ENCODE results near the gene ZSCAN31. TPM values are rescaled to one million over a fixed set of nuclear protein-coding genes. Genes with fewer than 3 reads are reported as not detected.
A peak's percentile ranks its signal among the peaks of the same experiment; 100 is the strongest.

ZSCAN31 gene
- total and polyA plus RNA-seq, 9 of the 15 experiments (the other 6 are each of a cell fraction or from before 2014, with no cell fraction given) = 3.9 to 12.1 (median 7.0) TPM

DNA sequence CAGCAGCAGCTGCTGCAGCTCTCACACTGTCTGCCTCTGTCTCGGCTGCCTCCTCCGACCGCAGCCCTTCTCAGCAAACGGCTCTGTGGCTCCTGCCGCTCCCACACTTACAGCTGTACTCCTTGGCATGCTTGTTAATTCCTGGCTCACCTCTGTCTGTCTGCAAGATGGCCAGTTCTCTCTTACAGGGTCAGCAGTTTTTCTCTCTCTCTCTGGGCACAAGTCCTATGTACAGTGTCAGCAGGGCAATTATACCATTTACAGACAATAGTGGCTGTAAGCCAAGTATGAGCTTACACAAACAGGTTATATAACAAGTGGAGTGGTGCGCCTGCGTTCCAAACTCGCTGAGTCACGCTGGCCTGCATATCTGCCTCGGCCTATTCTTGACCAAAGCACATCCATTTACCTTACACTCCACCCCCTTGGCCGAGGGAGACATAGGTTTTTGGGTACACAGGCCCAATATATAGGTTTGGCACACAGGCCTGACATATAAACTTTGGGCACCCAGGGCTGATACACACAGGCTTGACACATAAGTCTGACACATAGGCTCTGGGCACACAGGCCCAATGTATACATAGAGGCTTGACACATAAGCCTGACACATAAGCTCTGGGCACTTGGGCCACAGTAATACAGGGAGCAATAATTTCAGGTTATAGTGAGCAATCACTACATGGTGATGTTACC is 18.2 kb upstream of the ZSCAN31 start (continued):
- TF ChIP-seq, protein P1, sequence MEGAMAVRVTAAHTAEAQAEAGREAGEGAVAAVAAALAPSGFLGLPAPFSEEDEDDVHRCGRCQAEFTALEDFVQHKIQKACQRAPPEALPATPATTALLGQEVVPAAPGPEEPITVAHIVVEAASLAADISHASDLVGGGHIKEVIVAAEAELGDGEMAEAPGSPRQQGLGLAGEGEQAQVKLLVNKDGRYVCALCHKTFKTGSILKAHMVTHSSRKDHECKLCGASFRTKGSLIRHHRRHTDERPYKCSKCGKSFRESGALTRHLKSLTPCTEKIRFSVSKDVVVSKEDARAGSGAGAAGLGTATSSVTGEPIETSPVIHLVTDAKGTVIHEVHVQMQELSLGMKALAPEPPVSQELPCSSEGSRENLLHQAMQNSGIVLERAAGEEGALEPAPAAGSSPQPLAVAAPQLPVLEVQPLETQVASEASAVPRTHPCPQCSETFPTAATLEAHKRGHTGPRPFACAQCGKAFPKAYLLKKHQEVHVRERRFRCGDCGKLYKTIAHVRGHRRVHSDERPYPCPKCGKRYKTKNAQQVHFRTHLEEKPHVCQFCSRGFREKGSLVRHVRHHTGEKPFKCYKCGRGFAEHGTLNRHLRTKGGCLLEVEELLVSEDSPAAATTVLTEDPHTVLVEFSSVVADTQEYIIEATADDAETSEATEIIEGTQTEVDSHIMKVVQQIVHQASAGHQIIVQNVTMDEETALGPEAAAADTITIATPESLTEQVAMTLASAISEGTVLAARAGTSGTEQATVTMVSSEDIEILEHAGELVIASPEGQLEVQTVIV (CRISPR knock-in tag; IDR thresholded peaks at IDR 0.05; ENCODE audit: borderline replicate concordance) = peak; percentile 79; the same call in 1 of the 2 replicates
- TF ChIP-seq FOXO4 (CRISPR knock-in tag; IDR thresholded peaks at IDR 0.05) = peak; percentile 85; the same call in 1 of the 2 replicates
- TF ChIP-seq, protein P2, sequence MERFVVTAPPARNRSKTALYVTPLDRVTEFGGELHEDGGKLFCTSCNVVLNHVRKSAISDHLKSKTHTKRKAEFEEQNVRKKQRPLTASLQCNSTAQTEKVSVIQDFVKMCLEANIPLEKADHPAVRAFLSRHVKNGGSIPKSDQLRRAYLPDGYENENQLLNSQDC (CRISPR knock-in tag; IDR thresholded peaks at IDR 0.05) = peak; percentile 84
- TF ChIP-seq NONO (IDR thresholded peaks at IDR 0.05; ENCODE audit: low read depth in 2 of 2, low read length in 1 of 2) = peak in 1 of 2 experiments; percentile 5; a peak in 1 of 4 replicates
- TF ChIP-seq TEAD2 (tag; IDR thresholded peaks at IDR 0.05) = peak; percentile 99
- no peak for TF ChIP-seq ZNF184 (CRISPR knock-in tag; IDR thresholded peaks at IDR 0.05)
- peak; percentile 80 for TF ChIP-seq EP400 (IDR thresholded peaks at IDR 0.05)
- no peak for TF ChIP-seq LEF1 (IDR thresholded peaks at IDR 0.05)
- TF ChIP-seq TSHZ1 (CRISPR knock-in tag; IDR thresholded peaks at IDR 0.05) = peak; percentile 96
- TF ChIP-seq CCAR2 (IDR thresholded peaks at IDR 0.05; ENCODE audit: low read depth, low read length) = no peak
- TF ChIP-seq ZNF398 (CRISPR knock-in tag; IDR thresholded peaks at IDR 0.05) = peak; percentile 95
- TF ChIP-seq HNRNPUL1 (IDR thresholded peaks at IDR 0.05; ENCODE audit: low read length) = no peak
- TF ChIP-seq MCM5 (IDR thresholded peaks at IDR 0.05; ENCODE audit: low read depth) = no peak
- no peak for TF ChIP-seq KHSRP (IDR thresholded peaks at IDR 0.05)

Data from K562 (cell line).